HG02970 (cell line): Measurements from ENCODE around the gene R3HDML.

Experiments used
- ATAC-seq: cut with Tn5 transposase; IDR thresholded peaks from one replicate; pipeline ENCODE4 v1.9.1; 2021; ENCODE audit warnings: mild to moderate bottlenecking, moderate library complexity, moderate number of reproducible peaks; ENCODE audit not compliant: unreplicated experiment, low FRiP score

The R3HDML gene

GRCh38 chr20:44358776-44359175, 21.9 kb downstream of the R3HDML start:
- no peak for ATAC-seq

- ATAC-seq = no peak
Measured at GRCh38 chr20:44360221-44360620, 23.4 kb downstream of the R3HDML start.

- ATAC-seq = no peak
Measured at GRCh38 chr20:44361021-44361420, 24.2 kb downstream of the R3HDML start.

DNA sequence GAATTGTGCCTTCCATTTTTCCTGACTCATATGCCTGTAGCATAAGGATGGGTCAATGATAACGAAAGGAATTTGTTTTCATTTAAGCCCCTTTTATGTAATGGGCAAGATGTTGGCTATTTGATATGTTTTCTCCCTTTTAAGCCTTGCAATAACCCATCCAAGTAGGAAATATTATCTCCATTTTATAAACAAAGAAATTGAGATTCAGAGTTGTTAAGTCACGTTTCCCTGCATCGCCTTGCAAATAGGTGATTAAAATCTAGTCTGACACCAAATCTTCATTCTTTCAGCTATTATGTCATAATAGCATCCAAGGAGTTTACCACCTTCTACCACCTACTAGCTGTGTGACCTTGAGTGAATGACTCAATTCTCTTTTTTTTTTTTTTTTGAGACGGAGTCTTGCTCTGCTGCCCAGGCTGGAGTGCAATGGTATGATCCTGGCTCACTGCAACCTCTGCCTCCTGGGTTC, 25.7 kb downstream of the R3HDML start:
- ATAC-seq = no peak

DNA sequence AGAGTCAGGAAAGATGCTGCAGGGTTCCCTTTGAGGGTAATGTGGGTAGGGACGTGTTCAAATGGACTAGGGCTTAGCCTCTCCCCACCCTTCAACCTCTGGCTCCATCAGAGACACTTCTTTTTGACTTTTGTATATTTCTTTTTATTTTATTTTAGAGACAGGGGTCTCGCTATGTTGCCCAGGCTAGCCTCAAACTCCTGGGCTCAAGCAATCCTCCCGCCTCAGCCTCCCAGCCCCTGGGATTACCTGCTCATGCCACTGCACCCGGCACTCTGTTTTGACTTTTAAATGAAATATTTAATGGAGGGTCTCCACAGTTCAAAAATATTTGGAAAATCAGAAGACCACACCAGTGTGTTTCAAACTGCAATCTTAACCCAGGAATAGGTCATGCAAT, 27.2 kb downstream of the R3HDML start:
- no peak for ATAC-seq

GRCh38 chr20:44364780-44365179, 27.9 kb downstream of the R3HDML start:
- no peak for ATAC-seq

GRCh38 chr20:44367746-44368145, 30.9 kb downstream of the R3HDML start:
- ATAC-seq = no peak

DNA sequence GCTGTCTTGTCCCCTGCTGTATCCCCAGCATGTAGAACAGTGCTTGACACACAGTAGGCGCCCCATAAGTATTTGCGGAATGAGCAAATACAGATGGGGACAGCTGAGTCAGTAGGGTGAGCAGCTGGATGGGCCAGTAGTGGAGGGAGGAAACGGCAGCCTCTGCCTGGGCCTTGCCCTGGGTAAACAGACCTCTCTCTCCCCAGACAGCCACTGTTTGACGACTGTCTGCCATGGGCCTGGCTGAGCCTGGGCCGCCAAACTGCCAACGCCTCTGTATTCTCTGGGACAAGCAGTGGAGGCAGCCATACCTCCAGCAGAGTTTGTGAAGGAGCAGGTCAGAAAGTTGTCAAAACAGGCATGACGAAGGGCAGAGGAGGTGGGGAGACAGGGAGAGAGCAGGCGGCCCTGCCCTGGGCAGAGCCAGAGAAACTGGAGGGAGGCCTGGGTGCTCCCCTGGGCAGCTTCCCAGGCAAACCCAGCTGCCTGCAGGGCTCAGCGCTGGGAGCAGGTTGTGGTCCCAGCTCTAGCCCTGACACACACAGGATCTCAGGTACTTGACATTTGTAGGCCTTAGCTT, 33.9 kb downstream of the R3HDML start:
- ATAC-seq = no peak

GRCh38 chr20:44382641-44383040, 45.8 kb downstream of the R3HDML start:
- ATAC-seq = no peak

GRCh38 chr20:44384423-44385027, 47.7 kb downstream of the R3HDML start:
- no peak for ATAC-seq

DNA sequence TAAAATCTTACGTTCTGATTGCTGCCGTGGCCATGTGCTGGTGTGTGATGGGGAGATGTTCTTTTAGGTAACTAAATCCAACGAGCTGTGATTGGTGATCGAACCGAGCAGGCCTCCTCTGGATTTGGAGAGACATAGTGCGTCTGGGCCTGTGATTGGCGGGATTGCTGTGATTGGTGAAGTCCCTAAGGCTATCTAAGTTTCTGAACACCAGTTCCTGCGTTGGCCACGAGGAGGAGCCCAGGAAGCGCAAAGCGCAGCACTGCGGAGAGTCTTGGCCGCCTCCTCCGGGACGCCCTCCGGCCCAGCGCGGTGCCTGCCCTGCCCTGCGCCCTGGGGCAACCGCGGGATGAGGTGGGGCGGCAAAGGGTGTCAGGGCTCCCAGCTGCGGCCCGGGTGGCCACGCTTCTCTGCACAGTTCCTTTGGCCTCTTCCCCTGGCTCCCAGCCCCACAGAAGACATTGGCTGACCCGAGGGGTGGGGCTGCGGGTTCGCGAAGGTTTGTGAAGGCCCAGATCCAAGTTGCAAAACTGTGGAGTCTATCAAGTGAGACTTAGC, 51.7 kb downstream of the R3HDML start:
- no peak for ATAC-seq

GRCh38 chr20:44389871-44390270, 53.0 kb downstream of the R3HDML start:
- ATAC-seq = no peak

DNA sequence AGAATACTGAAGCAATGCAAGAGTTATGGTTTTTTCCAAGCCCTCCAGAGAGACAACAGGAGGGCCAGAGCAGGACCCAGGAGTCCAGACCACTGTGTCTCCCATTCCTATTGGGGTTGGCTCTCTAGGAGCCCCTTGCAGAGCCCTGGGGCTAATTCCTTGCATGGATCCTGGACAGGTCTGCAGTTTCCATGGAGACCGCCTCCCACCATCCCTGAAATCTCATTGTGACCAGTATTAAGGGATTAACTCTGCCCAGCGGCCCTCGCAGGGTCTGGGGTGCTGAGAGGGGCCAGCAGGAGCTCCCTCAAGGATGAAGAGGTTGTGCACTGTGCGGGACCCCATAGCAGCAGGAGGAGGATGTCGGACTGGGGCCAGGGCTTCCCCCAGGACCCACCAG, 53.4 kb downstream of the R3HDML start:
- no peak for ATAC-seq

- no peak for ATAC-seq
Measured at GRCh38 chr20:44392088-44392775, 55.4 kb downstream of the R3HDML start.

- no peak for ATAC-seq
Measured at GRCh38 chr20:44392776-44393607, 56.1 kb downstream of the R3HDML start.

DNA sequence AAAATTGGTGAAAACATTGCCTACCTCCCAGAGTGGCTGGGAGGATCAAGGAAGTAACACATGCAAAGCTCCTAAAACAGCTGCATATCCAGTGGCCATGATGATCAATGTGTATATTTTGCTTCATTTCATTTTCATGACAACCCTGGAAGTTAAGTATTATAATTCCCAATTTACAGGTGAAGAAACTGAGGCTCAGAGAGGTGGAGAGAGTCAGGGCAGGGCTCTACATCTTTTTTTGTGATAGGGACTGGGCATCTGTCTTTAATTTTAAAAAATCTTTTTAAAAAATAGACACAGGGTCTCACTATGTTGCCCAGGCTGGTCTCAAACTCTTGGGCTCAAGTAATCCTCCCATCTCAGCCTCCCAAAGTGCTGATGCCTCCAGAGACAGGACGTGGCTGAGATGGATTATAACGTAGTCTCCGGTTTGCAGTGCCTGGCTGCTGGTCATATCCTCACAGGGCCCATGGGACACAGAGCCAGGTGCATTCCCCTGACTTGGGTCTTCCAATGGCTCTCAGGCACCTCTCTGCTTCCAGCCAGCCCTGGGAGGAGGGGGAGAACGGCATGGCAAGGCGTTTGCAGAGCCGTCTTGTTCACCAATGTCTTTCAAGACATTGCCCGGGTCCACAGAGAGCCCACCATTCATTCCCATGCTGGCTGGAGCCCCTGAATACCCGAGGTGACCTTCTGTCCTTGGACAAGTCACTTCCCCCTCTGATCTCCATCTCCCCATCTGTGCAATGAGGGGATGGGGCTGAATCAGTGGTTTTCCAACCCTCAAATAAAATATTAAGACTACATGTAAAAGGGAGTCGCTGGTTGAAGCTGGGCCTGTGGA, 57.0 kb downstream of the R3HDML start:
- no peak for ATAC-seq

DNA sequence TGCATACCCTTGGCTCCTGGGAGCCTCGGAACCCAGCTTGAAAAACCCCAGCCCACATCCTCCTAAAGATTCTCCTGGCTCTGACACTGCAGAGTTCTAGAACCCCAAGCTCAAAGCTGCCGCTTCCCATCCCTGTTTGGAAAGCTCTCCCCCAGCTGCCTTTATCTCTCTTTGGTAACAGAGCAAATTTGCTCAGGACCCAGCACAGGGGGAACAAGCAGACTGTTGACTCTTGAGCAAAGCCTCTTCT, 57.5 kb downstream of the R3HDML start:
- ATAC-seq = no peak

GRCh38 chr20:44394702-44395460, 58.0 kb downstream of the R3HDML start:
- no peak for ATAC-seq
